ENCODE measurements around the gene ZMYM2. TPM values are rescaled to one million over a fixed set of nuclear protein-coding genes. Genes with fewer than 3 reads are reported as not detected.
A peak's percentile ranks its signal among the peaks of the same experiment; 100 is the strongest.

The ZMYM2 gene
- total and polyA plus RNA-seq, 5 experiments from 2014 or later = 8.4 to 133 (median 13.7) TPM

- no peaks in the 10 kb centered on the region for H3K9me3 Mint-ChIP-seq
These were observed 162.6 kb downstream of the ZMYM2 start for GRCh38 chr13:20121159-20121525.

DNA sequence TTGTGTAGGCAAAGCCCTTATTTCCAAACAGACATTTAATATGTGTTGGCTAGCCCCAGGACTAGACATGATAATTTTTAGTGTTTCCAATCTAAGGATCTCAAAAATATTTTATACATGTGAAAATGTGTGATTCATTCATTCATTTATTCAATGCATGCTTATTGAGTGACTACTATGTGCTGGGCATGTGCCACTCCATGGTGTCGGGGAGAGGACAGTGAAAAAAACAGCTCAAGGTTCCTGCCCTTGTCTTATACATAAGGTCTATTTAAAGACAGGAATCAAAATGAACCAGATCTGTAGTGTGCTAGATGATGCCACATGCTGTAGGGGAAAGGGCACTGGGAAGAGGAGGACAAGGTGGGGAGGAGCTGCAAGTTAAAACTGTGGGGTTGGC is 165.8 kb downstream of the ZMYM2 start:
- H3K4me1 Mint-ChIP-seq = peaks cover 12 to 26% (median 15%) of the 10 kb centered on the region in 4 donors
- no peak overlapping the region for H3K4me3 Mint-ChIP-seq
- no peak for DNase-seq
- peaks cover 8 to 21% (median 10%) of the 10 kb centered on the region in 5 donors for H3K27me3 Mint-ChIP-seq
- H3K36me3 Mint-ChIP-seq = no peaks in the 10 kb centered on the region
- ATAC-seq = no peak
- POLR2A ChIA-PET = no interaction called here
- peak overlapping the region in 1 of 10 donors; percentile 18 for H3K27ac Mint-ChIP-seq
- no peaks in the 10 kb centered on the region for H3K9me3 Mint-ChIP-seq

More at GRCh38 chr13:20121159-20121525, 162.6 kb downstream of the ZMYM2 start:
- POLR2A ChIA-PET = interaction anchor here (1.2 to 3.4 kb wide), 2 partner anchors 40 to 355 kb away, joined by 7 to 30 read pairs; partner anchors contain the start of gene GJA3
- Mint-ChIP-seq H3K4me3 (peak overlapping the region; percentile 81 to 94 (median 90)), H3K4me1 (peaks cover 14 to 28% (median 18%) of the 10 kb centered on the region in 4 donors), H3K27ac (peak overlapping the region; percentile 2 to 97 (median 88)), H3K27me3 (peaks cover 6 to 16% (median 7%) of the 10 kb centered on the region in 5 donors), H3K36me3 (no peaks in the 10 kb centered on the region)
- no peak for DNase-seq
- ATAC-seq = no peak

DNA sequence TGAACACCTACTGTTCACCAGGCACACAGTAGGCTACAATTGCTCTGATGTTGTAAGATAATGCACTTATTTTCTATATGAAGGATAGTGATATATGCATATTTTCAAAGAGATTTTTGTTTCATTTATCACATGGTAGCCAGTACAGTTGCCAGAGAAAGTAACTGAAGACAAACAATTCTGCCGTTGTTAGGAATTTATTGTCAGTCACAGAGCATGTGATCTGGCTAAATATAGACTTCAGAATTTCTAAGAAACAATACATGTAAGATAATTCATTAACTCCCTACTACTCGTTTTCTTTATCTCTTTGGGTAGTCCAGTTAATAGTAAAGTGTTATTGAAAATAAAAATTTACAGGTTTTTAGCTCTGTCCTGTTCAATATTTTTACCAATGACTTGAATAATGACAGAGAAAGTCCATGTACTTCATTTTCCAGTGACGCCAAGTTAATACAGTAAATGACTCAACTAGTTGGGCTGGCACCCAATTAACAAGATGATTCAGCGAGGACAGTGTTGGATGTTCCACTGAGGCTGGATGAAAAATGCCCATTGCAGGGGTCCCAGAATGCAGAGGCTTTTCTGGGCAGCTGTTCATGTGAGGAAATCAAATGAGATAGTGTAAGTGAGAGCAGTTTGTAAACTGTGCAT is 166.7 kb downstream of the ZMYM2 start:
- Mint-ChIP-seq H3K27me3 (peaks cover 8 to 19% (median 10%) of the 10 kb centered on the region in 5 donors), H3K27ac (peak overlapping the region in 1 of 10 donors; percentile 44), H3K9me3 (no peaks in the 10 kb centered on the region), H3K4me3 (peak overlapping the region in 3 of 10 donors; percentile 7 to 65 (median 19)), H3K4me1 (peaks cover 2 to 18% (median 6%) of the 10 kb centered on the region in 4 donors), H3K36me3 (no peaks in the 10 kb centered on the region)
- DNase-seq (no peak), ATAC-seq (no peak)
- POLR2A ChIA-PET = no interaction called here

DNA sequence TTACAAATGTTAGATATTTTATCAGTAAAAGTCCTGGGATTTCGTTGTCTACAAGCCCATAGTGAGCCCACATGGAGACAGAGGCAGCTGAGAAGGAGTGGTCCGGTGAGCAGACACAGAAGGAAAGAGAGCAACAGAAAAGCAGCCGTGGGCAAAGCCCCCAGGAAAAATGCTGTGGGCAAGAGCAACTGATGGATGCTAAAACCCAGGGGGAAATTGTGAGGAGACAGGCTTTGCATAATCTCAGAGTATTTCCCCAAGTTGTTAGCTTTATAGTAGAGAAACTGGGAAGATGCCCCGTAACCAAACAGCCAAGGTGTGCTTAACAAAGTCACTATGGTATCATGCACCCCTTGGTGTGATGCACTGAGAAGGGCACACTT is 167.2 kb downstream of the ZMYM2 start:
- Mint-ChIP-seq H3K27ac (no peak overlapping the region), H3K4me3 (peak overlapping the region in 5 of 10 donors; percentile 4 to 65 (median 19)), H3K4me1 (peaks cover 0 to 13% (median 6%) of the 10 kb centered on the region in 4 donors), H3K36me3 (no peaks in the 10 kb centered on the region), H3K9me3 (no peaks in the 10 kb centered on the region), H3K27me3 (peaks cover 8 to 19% (median 10%) of the 10 kb centered on the region in 5 donors)
- no peak for ATAC-seq
- POLR2A ChIA-PET = no interaction called here
- DNase-seq = no peak

- H3K27ac Mint-ChIP-seq = peak overlapping the region in 1 of 10 donors; percentile 39
- DNase-seq (no peak), ATAC-seq (no peak)
- no peaks in the 10 kb centered on the region for H3K36me3 Mint-ChIP-seq
- H3K4me1 Mint-ChIP-seq = peaks cover 0 to 6% (median 4%) of the 10 kb centered on the region in 4 donors
- peaks cover 8 to 19% (median 10%) of the 10 kb centered on the region in 5 donors for H3K27me3 Mint-ChIP-seq
- no peaks in the 10 kb centered on the region for H3K9me3 Mint-ChIP-seq
- peak overlapping the region in 9 of 10 donors; percentile 28 to 74 (median 59) for H3K4me3 Mint-ChIP-seq
- POLR2A ChIA-PET = interaction anchor here (0.6 to 3.0 kb wide), 4 partner anchors 8 to 79 kb away, joined by 3 to 12 read pairs (median 4); partner anchors contain the start of gene GJA3
These were observed 168.2 kb downstream of the ZMYM2 start for GRCh38 chr13:20126541-20127261.

DNA sequence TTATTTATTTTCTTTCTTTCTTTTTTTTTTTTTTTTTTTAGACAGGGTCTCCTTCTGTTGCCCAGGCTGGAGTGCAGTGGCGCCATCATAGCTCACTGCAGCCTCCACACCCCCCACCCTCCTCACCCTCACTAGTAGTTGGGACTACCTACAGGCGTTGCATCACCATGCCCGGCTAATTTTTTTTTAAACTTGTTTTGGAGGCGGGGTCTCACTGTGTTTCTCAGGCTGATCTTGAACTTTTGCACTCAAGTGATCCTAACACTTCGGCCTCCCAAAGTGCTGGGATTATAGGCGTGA is 168.7 kb downstream of the ZMYM2 start:
- Mint-ChIP-seq H3K9me3 (no peaks in the 10 kb centered on the region), H3K36me3 (no peaks in the 10 kb centered on the region), H3K27me3 (peaks cover 8 to 22% (median 10%) of the 10 kb centered on the region in 5 donors), H3K27ac (peak overlapping the region in 1 of 10 donors; percentile 38), H3K4me3 (peak overlapping the region; percentile 46 to 77 (median 70)), H3K4me1 (peaks cover 0 to 6% (median 4%) of the 10 kb centered on the region in 4 donors)
- DNase-seq = peak in 1 of 10 donors; percentile 27
- POLR2A ChIA-PET = interaction anchor here (0.6 to 3.0 kb wide), 5 partner anchors 8 to 33 kb away, joined by 3 to 12 read pairs (median 3); partner anchors contain the start of gene GJA3
- ATAC-seq = peak; percentile 33 to 49

- H3K27ac Mint-ChIP-seq = peak overlapping the region in 1 of 10 donors; percentile 38
- DNase-seq (peak in 7 of 10 donors; percentile 22 to 47 (median 40)), ATAC-seq (peak; percentile 77 to 78)
- H3K27me3 Mint-ChIP-seq = peaks cover 8 to 23% (median 12%) of the 10 kb centered on the region in 5 donors
- peak overlapping the region; percentile 59 to 77 (median 72) for H3K4me3 Mint-ChIP-seq
- peaks cover 0 to 6% (median 4%) of the 10 kb centered on the region in 4 donors for H3K4me1 Mint-ChIP-seq
- POLR2A ChIA-PET = interaction anchor here (0.5 to 3.0 kb wide), 8 partner anchors 9 to 171 kb away, joined by 3 to 12 read pairs (median 3); partner anchors contain the start of gene GJA3
- H3K36me3 Mint-ChIP-seq = no peaks in the 10 kb centered on the region
- no peaks in the 10 kb centered on the region for H3K9me3 Mint-ChIP-seq
These were observed 169.3 kb downstream of the ZMYM2 start for GRCh38 chr13:20127562-20128458.

DNA sequence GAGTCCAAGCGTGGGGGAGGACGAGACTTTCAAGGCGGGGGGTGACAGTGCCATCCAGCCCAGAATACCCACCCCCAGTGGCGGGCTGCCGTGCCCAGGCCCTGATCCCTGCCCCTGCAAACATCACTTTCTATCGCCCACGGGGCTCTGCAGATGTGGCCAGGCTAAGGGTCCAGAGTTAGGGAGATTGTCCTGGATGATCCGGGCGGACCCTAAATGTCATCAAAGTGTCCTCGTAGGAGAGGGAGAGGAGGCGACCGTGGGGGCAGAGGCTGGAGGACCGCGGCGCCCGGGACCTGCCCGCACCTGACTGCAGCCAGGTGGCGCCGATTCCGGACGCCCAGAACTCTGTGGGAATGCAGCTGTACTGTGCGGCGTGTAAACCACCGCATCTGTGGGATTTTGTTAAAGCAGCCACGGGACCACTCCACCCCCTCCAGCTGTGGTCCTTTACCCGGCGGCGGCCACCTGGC is 170.0 kb downstream of the ZMYM2 start:
- DNase-seq (peak in 3 of 10 donors; percentile 11 to 17 (median 14)), ATAC-seq (peak; percentile 29 to 37)
- Mint-ChIP-seq H3K4me1 (peaks cover 0 to 6% (median 3%) of the 10 kb centered on the region in 4 donors), H3K9me3 (no peaks in the 10 kb centered on the region), H3K27ac (peak overlapping the region in 1 of 10 donors; percentile 54), H3K4me3 (peak overlapping the region; percentile 59 to 77 (median 69)), H3K27me3 (peaks cover 10 to 30% (median 16%) of the 10 kb centered on the region in 5 donors), H3K36me3 (no peaks in the 10 kb centered on the region)
- POLR2A ChIA-PET = interaction anchor here (1.0 to 3.0 kb wide), 4 partner anchors 8 to 172 kb away, joined by 3 to 12 read pairs (median 8); partner anchors contain the start of gene GJA3

- Mint-ChIP-seq H3K27me3 (peaks cover 8 to 33% (median 16%) of the 10 kb centered on the region in 5 donors), H3K4me1 (peaks cover 0 to 6% (median 3%) of the 10 kb centered on the region in 4 donors), H3K4me3 (peak overlapping the region; percentile 59 to 77 (median 69)), H3K36me3 (no peaks in the 10 kb centered on the region), H3K9me3 (no peaks in the 10 kb centered on the region), H3K27ac (no peak overlapping the region)
- DNase-seq (no peak), ATAC-seq (no peak)
- POLR2A ChIA-PET = interaction anchor here (2.2 to 3.0 kb wide), 2 partner anchors 10 to 31 kb away, joined by 10 to 12 read pairs; partner anchors contain the start of gene GJA3
These were observed 170.5 kb downstream of the ZMYM2 start for GRCh38 chr13:20129076-20129475.

GRCh38 chr13:20130012-20130411 is 171.5 kb downstream of the ZMYM2 start:
- ATAC-seq = no peak

DNA sequence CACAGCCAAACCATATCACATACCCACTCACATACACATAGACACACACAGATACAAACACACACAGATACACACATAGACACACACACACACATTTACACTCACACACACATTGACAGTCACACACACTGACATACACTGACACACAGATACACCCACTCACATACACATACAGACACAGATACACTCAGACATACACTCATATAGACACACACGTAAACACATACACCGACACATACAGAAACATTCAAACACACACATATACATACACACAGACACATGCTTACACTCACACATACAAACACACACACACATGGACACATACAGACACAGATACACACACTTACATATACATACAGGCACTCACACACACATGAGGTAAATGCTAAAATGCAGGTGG is 172.1 kb downstream of the ZMYM2 start:
- peaks cover 0 to 27% (median 12%) of the 10 kb centered on the region in 5 donors for H3K27me3 Mint-ChIP-seq
- H3K36me3 Mint-ChIP-seq = no peaks in the 10 kb centered on the region
- no peak for ATAC-seq
- H3K4me3 Mint-ChIP-seq = no peak overlapping the region
- H3K27ac Mint-ChIP-seq = no peak overlapping the region
- no peak for DNase-seq
- no peaks in the 10 kb centered on the region for H3K9me3 Mint-ChIP-seq
- H3K4me1 Mint-ChIP-seq = peaks cover 0 to 5% (median 3%) of the 10 kb centered on the region in 4 donors
- POLR2A ChIA-PET = no interaction called here

More at GRCh38 chr13:20130012-20130411, 171.5 kb downstream of the ZMYM2 start:
- Mint-ChIP-seq H3K36me3 (no peaks in the 10 kb centered on the region), H3K27me3 (peaks cover 0 to 30% (median 12%) of the 10 kb centered on the region in 5 donors), H3K9me3 (no peaks in the 10 kb centered on the region), H3K4me3 (no peak overlapping the region), H3K4me1 (peaks cover 0 to 6% (median 3%) of the 10 kb centered on the region in 4 donors), H3K27ac (no peak overlapping the region)
- POLR2A ChIA-PET = no interaction called here
- no peak for DNase-seq

Measured in naive thymus-derived CD8-positive, alpha-beta T cell (primary cell).